Inferior parietal cortex (tissue), 1 donor: ENCODE measurements around the gene CLN5.
"Not testable (repeated sequence)": the region's sequence is repeated elsewhere in the genome, so short reads cannot be mapped to it uniquely, and the experiment has no call there.

Experiments used
- DNase-seq: peaks from one replicate; pipeline ENCODE4 v3.0.0-alpha.2; 2016; ENCODE audit errors: extremely low spot score

Gene CLN5

DNA sequence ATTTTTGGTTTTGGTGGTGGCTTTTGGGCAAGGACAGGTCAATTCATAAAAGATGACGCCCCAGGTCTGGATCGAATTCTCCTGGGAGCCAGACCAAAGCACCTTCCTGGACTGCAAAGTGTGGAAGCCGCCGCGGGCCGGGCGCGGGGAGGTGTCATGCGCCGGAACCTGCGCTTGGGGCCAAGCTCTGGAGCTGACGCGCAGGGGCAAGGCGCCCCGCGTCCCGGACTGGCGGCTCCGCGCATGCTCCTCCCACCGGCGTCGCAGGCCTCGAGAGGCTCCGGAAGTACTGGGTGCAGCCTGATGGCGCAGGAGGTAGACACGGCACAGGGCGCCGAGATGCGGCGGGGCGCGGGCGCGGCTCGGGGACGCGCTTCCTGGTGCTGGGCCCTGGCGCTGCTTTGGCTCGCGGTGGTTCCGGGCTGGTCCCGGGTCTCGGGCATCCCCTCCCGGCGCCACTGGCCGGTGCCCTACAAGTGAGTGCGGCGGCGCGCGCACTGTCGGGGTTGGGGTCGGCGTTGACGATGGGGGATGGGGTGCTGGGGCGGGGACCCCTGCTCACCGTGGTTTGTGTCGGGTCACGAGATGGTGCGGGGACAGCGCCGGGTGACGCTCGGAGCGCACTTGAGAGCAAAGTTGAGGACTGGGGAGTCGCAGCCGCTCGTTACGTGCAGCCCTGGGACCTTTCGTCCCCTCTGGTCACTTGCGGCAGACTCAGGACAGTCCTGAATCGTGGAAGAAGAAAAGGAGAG lies at the start of gene CLN5:
CLN5 (plus strand) TSS at position 286 of the 752 bp plus-strand sequence; CDS start at position 304, 18 bp downstream.
- DNase-seq = peak; percentile 94

DNA sequence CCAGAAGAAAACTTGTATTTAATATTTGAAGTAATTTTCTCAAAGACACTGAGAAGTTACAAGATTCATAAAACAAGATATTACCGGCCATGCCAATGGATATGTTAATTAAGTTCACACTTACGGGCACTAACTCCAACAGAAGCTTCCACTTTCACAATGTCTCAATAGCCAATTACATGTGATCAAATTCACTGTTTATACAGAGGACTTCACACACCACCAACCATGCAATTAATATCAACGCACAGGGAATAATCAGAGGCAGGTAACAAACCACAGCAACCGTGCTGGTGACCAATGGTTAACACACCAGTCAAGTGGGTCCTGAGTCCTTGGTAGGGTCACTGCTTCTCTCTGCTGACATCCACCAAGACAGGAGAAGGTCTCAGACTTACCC lies 49.5 kb upstream of the CLN5 start:
- no peak for DNase-seq

DNA sequence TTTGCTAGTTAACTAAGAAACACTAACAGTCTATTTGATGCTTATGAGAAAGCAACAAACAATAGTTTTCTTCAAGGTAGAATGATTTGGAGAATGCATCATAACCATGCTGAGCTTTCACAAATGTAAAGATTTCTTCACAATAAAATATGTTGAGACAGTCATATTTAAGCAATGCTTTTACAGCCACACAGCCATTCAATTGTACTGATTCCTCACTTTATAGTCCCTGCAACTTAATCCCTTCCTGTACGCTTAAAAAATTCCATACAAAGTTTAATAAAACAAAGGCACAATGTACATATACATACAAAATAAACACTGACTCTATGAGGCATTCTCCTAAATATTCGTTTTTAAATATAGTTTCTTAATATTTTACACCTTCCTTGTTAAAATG lies 48.2 kb upstream of the CLN5 start:
- no peak for DNase-seq

DNA sequence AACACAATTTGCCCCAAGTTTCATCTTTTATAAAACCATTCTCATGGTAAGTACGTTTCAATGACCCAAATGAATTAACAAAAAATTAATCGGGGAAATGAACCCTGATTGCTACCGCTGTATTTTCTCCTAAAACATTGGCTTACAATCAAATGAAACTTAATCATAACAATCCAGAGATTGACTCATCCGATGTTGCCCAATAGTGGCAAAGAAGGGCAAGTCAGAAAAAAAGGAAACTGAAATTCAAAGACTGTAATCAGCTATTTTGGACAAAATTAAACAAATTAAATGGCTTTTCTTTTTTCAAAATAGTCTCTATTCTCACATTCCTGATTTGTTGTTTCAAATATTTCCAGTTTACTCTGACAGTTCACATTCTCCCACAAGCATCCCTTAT lies 47.4 kb upstream of the CLN5 start:
- DNase-seq = no peak

DNA sequence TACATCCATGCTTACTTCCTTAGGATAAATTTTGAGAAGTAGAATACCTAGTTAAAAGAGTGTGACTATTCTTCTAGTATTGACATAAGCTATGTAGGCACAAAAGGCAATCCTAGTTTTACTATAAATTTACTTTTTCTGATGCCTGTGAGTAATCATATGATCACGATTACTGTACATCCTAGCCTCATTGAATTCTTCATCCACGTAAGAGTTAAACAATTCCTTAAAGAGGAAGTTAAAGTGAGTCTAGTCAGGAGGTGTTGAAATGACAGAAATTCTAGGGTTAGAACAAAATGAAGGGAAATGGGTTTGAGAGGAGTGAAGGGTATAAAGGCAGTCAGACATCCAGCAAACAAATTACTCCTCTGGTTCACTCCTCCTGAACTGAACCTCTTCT lies 43.7 kb upstream of the CLN5 start, which contains the start of gene ACOD1:
ACOD1 (plus strand) TSS at position 363 of the 400 bp plus-strand sequence. CDS start 48 bp downstream, outside the sequence.
- no peak for DNase-seq

DNA sequence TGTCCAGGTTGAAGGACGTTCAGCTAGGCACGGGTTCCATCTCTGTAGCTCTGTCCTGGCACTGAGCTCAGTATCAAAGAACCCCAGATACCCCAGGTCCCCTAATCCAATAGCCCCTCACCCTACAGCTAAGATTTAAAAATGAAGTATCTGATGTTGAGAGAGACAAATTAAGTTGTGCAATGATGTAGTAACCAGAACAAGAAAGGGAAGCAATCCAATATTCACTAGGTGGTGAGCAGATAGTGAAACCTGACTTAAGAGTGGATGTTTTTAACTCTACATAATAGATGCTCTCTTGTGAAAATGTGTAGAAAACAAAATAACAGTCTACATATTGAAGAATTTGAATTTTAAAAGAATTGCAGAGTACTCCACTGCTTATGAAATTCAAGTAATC lies 41.8 kb upstream of the CLN5 start:
- no peak for DNase-seq

DNA sequence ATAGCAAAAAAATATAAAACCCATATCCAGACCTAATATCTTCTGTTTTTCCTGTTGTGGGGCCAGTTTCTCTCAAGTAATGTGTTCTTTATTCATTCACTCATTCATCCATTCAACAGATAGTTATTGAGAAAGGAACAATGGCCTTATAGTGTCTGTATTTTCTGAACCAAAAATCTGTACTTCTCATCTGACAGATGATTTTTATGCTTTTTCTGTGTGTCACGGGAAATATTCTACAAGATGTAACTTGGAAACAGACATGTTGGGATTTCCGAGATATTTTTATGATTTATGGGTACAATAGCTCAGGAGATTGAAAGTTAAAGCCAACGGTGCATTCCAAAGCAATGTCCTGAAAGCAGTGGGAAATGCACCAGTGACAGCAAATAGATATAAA lies 37.9 kb upstream of the CLN5 start:
- no peak for DNase-seq

DNA sequence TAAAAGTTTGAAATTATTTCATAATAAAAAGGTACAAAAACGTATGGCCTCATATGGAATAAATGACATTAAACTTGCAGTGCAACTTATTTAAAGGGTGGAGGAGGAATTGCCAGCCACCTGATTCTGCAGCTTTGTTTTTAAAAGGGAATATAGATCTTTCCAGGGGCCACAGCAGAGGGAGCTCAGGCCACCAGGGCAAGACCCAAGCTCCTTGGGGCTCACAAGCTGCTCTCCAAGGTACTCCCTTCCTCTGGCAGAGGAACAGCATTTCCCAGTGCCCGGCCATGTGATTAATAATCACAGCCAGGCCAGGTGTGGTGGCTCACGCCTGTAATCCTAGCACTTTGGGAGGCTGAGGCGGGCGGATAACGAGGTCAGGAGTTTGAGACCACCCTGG lies 37.3 kb upstream of the CLN5 start:
- DNase-seq = no peak

DNA sequence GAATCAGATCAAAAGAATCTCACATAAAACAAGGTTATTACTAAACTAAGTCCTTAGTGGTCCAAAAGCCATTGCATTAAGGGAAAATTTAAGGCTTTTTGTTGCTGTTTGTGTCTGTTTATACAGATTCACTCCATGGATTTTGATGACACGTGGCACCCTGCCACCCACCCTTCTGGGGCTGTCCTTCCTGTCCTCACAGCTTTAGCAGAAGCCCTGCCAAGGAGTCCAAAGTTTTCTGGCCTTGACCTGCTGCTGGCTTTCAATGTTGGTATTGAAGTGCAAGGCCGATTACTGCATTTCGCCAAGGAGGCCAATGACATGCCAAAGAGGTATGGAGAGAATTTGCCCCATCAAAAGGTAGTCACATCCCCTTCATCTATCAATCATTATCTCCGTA lies 36.7 kb upstream of the CLN5 start:
- DNase-seq = no peak

DNA sequence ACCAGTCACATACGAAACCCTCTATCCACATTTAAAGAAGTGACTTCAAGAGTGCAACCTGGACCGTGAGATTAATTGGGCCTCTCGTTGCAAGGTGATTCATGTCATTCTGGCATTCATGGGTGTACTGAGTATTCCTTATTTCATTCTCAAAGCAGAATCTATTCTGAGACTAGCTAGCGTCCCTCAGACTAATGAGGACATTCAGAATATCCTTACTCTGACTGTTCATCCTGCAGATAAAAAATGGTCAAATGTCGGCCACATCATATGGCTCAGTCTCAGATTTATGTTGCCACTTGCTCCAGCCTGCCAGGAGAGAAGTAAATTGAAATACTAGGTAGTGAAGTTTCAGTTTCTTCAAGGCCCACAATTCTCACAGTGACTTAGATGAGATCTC lies 36.2 kb upstream of the CLN5 start:
- DNase-seq = no peak

DNA sequence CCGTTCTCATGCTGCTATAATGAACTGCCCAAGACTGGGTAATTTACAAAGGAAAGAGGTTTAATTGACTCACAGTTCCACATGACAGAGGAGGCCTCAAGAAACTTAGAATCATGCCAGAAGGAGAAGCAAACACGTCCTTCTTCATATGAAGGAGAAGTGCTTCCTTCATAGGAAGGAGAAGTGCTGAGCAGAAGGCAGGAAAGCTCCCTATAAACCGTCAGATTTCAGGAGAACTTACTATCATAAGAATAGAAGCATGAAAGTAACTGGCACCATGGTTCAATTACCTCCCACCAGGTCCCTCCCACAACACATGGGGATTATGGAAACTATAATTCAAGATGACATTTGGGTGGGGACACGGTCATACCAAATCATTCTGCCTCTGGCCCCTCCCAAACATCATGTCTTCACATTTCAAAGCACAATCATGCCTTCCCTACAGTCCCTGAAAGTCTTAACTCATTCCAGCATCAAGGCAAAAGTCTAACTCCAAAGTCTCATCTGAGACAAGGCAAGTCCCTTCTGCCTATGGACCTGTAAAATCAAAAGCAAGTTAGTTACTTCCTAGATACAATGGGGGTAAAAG lies 32.9 kb upstream of the CLN5 start:
- no peak for DNase-seq

DNA sequence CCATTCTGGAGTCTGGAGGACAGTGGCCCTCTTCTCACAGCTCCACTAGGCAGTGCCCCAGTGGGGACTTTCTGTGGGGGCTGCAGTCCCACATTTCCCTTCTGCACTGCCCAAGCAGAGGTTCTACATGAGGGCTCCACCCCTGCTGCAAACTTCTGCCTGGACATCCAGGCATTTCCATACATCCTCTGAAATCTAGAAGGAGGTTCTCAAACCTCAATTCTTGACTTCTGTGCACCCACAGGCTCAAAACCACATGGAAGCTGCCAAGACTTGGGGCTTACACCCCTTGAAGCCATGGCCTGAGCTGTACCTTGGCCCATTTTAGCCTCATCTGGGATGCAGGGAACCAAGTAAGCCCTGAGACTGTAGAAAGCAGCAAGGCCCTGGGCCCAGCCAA lies 32.1 kb upstream of the CLN5 start:
- DNase-seq = not testable (repeated sequence)

DNA sequence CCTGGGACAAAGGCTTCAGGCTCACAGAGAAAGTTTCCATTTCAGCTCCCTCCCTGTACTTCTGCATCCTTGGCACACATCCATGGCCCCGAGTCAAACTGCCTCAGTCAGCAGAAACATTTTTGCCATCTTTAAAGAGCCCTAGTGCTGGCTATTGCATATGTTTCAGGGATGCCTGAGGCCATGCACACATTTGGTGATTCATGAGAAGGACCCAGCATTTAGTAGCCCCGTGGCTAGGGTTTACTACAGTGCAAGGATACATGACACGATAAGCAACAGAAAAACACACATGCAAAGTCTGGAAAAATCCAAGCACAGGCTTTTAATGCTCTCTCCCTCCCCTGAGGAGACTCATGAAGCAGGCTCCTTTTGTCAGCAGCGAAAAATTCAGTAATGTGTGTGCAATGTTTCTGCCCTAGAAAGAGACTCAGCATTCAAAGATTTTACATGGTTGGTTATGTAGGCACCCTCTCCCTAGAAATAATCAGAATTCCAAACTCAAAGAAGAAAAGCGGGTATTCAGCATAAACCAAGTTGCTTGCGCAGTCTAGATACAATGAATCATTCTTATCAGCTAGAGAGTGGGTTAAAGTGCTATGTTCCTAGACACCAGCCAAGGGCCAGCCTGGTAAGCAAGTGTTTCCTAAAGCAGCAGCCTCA lies 26.0 kb upstream of the CLN5 start:
- no peak for DNase-seq

DNA sequence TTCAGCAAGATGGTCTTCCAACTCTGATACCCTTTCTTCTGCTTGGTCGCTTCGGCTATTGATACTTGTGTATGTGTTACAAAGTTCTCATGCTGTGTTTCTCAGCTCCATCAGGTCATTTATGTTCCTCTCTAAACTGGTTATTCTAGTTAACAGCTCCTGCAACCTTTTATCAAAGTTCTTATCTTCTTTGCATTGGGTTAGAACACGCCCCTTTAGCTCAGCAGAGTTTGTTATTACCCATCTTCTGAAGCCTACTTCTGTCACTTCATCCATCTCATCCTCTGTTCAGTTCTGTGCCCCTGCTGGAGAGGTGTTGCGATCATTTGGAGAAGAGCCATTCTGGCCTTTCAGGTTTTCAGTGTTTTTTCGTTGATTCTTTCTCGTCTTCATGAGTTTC lies 24.9 kb upstream of the CLN5 start:
- no peak for DNase-seq

DNA sequence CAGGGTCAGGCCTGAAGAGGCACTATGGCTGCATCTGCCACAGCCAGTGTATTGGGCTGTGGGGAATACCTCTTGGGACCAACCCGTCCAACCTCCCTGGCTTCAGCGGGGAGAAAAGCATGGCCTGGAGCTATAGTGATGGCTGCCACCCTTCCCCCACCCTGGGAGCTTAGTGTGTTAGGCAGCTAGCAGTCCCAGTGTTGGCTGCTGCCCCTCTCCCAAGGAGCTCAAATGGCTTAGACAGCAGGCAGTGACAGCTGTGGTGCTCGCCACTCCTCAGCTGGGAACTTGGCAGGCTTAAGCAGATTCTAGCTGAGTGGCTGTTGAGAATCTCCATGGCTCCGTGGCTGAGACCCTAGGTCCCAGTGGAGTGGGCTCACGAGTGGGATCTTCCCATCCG lies 23.8 kb upstream of the CLN5 start:
- no peak for DNase-seq

DNA sequence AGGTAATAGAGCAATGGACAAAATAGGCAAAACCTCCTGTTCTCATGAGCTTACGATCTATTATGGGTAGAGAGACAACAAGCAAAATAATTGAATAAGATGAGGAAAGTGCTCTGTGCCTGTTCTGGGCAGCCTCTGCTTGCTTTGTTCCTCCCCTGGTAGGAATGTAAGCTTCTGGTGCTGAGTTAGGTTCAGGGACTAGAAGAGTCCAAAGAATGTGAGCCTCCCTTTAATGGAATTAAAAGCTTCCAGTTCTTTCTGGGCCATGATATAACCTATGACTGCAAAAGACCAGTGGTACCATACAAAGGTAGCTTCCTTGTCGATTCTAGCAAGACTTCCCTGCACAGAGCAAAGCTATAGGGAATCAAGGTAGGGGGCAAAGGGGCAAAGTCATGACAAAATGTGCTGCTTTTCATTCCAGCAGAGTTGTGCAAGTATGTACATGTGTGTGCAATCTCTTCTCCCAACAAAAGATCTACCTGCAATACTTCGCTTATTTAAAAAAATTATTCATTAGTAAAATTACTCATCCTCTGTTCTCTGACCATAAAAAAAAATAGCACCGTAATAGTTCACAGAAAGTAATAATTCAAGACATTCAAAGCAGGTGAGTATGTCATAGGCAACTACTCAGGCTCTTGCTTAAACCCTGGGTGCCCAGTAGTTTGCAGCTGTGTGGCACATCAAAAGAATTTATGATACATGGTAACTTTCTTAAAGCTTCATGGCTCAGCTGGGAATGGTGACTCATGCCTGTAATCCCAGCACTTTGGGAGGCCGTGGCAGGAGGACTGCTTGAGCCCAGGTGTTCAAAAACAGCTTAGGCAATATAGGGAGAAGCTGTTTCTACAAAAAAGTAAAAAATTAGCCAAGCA lies 22.2 kb upstream of the CLN5 start:
- no peak for DNase-seq

DNA sequence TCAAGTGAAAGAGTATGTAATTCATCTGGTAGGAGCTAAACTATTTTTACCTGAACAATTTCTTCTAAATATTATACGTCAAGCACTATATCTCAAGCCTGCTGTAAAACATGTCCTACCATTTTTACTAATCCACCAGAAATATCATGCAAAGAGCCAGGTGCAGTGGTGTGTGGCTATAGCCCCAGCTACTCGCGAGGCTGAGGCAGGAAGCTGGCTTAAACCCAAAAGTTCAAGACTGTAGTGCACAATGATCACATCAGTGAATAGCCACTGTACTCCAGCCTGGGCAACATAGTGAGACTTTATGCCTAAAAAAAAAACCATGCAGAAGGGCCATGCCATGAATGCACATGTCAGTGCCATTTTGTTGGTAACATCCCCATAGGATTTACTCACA lies 20.7 kb upstream of the CLN5 start:
- no peak for DNase-seq

DNA sequence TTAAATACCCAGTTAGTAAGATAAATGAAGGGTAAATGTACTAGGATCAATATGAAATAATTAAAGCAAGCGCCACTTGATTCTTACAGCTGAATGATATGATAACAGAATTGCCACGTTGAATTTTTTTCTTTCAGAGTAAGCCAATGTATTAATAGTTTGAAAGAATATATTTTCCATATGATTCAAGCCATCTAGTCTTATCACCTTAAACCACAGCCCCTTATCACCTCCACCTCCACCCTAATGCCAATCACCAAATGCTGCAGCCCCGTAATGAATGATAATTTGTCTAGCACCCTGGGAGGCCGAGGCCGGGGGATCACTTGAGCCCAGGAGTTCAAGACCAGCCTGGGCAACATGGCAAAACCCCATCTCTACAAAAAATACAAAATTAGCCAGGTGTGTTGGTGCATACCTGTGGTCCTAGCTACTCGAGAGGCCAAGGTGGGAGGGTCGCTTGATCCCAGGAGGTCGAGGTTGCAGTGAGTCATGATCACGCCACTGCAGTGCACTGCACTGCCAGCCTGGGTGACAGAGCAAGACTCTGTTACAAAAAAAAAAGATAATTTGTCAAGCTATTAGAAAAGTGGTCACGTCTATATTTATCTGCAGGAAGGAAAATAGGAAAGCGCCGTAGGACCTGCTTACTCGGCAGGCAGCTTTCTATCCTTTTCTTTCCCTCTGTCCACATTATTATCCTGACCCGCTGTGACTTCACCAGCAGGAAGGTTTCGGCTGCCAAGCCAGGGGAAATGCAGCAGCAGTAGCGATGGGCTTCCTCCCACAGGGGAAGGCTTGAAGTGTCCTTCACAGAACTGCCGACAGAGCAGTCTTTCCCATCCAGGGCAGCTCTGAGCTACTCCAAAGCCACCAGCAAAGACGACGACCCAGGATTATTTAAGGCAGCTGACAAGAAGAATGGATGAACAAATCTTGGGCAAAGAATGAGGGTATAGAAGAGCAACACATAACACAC lies 19.7 kb upstream of the CLN5 start:
- no peak for DNase-seq

DNA sequence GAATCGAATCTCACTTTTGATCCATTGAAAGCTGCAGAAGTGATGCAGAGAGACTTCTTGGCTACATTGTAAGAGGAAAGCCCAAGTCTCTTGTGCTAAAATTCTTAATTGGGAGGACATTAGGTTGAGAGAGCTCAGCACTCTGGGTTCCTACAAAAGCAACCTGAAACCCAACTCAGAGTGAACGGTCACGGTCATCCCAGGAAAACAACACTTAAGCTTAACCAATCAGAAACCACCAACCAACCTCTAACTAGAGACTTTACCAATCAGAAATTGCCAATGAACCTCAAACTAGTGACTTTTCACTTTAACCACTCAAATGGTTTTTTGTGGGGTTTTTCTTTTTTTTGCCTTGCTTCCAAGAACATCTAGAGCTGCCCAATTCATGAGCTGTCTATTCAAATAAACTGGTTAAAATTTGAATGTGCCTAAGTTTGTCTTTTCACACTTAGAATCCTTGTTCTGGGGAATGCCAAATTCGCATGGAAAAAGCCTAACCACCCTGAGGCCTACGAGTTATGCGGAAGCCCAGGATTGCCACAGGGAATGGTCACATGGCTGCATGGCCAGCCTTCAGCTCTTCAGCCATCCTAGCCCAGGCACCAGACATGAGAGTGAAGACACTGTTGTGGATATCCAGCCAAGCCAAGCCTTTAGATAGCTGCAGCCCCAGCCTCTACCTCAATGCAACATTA lies 17.8 kb upstream of the CLN5 start:
- no peak for DNase-seq

DNA sequence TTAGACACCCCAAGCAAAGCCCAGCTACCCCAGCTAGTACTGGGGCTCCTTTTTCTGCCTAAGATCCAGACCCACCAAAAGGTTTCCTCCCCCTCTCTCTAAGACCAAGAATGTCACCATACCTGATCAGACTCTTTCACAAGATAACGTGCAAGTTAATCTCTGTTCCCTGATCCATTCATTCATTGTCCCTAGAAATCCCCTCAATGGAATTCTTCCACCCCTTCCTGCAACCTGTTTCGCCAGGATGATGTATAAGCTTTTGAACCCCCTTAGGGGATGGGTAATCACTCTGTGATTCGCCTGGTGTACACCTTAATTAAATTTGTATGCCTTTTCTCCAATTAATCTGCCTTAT lies 17.3 kb upstream of the CLN5 start:
- no peak for DNase-seq
